ENCODE measurements around the gene HSD17B7.

Gene HSD17B7

DNA sequence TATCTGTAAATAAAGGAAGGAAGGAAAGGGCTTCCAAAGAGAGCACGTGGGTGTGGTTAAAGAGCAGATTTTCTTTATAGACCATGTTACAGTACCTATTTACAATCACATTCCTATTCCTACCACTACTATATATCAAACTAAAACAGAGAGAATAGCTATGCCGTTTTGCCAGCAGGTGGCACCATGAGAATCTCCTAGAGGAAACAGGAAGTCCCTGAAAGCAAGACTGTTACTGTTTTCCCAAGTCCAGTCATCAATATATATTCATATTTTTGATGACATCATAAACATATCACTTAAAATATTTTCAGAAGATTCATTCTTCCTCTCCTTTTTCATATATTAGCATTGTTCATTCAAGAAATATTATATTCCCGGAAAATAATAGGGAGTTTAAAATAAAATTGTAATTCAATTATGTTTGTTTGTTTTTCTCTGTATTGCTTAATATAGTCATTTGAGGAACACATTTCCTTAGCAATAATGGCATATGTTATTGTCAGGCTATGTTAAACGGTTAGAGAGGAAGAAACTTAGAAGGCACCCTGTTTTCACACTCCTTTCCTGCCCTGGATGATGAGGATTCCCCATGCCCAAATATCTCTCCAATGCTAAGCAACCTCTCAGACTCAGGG, 63.9 kb downstream of the HSD17B7 start:
- in situ Hi-C loops (cut with HindIII; ENCODE audit: low sequenced_read_pairs), result loop anchor here (25.0 kb wide), 1 partner anchor 333 kb away; no protein-coding TSS in a partner anchor

GRCh38 chr1:162855461-162856150, 65.1 kb downstream of the HSD17B7 start:
- in situ Hi-C loops (cut with HindIII; ENCODE audit: low sequenced_read_pairs), result loop anchor here (25.0 kb wide), 1 partner anchor 332 kb away; no protein-coding TSS in a partner anchor

DNA sequence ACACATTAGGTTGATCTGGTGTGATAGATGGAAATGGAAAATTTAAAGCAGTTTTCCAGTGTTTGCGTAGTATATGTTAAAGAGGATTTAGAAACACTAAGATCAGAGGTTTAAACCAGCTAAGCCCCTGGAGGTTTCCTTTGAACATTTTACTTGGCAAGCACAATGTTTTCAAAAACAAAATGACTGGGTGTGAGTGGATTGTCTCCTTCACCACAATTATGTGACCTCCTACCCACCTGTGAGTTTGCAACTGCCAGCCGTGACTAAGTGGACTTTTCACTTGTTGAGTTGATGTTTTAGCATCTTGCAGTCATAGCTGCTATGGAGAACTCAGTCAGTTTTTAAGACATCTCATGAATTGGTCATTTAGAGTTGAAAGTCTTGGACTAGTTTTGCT, 65.8 kb downstream of the HSD17B7 start:
- in situ Hi-C loops (cut with HindIII; ENCODE audit: low sequenced_read_pairs), result loop anchor here (25.0 kb wide), 1 partner anchor 331 kb away; no protein-coding TSS in a partner anchor

GRCh38 chr1:162857850-162858249, 67.3 kb downstream of the HSD17B7 start:
- in situ Hi-C loops (cut with HindIII; ENCODE audit: low sequenced_read_pairs), result loop anchor here (25.0 kb wide), 1 partner anchor 329 kb away; no protein-coding TSS in a partner anchor

DNA sequence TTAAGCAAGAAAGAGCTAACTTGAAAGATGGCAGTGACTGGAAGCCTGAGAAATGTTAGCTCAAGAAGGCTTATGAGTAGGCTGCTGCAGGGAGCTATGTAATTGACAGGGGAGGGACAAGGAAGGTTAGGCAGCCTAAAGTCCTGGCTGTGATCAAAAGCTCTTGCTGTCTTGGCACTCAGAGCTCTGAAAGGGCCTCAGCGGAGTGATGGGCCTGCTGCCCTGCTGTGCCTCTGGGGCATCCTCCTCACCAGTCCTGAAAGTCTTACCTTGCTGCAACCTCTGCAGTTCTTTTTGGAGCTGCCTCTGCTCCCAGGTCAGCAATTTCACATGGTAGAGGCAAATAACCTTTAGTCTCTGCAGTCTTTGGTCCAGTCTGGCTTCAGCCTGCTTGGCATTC, 68.7 kb downstream of the HSD17B7 start:
- in situ Hi-C loops (cut with HindIII; ENCODE audit: low sequenced_read_pairs), result loop anchor here (25.0 kb wide), 1 partner anchor 328 kb away; no protein-coding TSS in a partner anchor

- in situ Hi-C loops (cut with HindIII; ENCODE audit: low sequenced_read_pairs), result loop anchor here (25.0 kb wide), 1 partner anchor 326 kb away; no protein-coding TSS in a partner anchor
These were observed 70.6 kb downstream of the HSD17B7 start, which contains the start of gene CCDC190 for GRCh38 chr1:162861101-162861500. CCDC190 (minus strand) TSS chr1:162861175; CDS start chr1:162859646, 1,529 bp downstream.

DNA sequence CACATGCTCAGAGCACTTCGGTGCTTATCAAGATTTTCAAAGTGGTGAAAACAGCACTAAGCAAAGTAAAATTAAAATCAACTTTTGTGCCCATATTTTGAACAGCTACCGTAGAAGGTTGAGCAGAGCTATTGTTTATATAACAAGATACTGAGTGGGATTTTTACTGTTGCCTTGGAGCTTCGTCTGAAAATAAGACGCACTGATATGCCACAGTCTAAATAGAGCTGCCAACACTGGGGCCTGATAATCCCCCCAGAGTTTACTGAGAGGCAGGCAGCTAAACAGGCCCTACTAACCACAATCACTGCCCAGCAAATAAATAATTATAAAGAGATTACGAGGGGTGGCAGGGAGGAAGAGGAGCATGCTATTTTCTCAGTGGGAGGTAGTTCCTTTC, 71.1 kb downstream of the HSD17B7 start:
- in situ Hi-C loops (cut with HindIII; ENCODE audit: low sequenced_read_pairs), result loop anchor here (25.0 kb wide), 1 partner anchor 326 kb away; no protein-coding TSS in a partner anchor
